ENCODE results near the gene CEP164.

CEP164 gene

GRCh38 chr11:117462864-117463247 lies 135.2 kb downstream of the CEP164 start:
- DNase-seq (ENCODE audit: low spot score), result no peak
